Right lobe of liver (tissue), 4 donors: ENCODE data around the gene GRB10.

ENCODE experiments used
- POLR2A ChIP-seq: fragments of 450-650 bp; IDR thresholded peaks from one replicate; pipeline ENCODE4 v1.6.1; 2017; ENCODE audit warnings: antibody characterized with exemption, mild to moderate bottlenecking
- TF ChIP-seq, protein P1 (sequence below), 4 donors: fragments of 200-600 bp in 3 of 4; fragments of 450-650 bp in 1 of 4; IDR thresholded peaks; one replicate each; pipeline versions ENCODE4 v1.5.1 to v1.8.0; 2016 to 2022; ENCODE audit warnings: antibody characterized with exemption in 4 of 4, mild to moderate bottlenecking in 2 of 4
- donor health status: DM: no; HTN: no; CAD: no.
- donor health status: DM: no; HTN: no; CAD: no.
- donor health status: DM: no; HTN: yes; CAD: no.

DNA sequence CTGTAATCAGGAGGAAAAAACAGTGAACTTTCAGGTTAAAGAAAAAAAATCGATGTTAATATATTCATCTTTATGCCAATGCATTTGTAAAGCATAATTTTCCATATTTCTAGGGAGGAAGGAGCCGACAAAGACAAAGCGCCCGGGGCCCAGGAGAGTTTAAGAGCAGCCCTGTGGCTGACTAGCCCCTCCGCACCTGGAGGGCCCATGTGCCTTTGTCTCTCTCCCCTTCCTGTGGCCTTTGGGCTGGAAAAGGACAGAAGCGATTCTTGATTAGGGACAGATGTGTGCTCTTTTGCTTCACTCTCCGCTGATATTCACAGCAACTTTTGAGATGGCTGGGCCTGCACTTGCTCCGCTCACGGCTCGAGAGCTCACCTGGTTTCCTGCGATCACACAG lies 240.6 kb downstream of the GRB10 start:
- TF ChIP-seq, protein P1, sequence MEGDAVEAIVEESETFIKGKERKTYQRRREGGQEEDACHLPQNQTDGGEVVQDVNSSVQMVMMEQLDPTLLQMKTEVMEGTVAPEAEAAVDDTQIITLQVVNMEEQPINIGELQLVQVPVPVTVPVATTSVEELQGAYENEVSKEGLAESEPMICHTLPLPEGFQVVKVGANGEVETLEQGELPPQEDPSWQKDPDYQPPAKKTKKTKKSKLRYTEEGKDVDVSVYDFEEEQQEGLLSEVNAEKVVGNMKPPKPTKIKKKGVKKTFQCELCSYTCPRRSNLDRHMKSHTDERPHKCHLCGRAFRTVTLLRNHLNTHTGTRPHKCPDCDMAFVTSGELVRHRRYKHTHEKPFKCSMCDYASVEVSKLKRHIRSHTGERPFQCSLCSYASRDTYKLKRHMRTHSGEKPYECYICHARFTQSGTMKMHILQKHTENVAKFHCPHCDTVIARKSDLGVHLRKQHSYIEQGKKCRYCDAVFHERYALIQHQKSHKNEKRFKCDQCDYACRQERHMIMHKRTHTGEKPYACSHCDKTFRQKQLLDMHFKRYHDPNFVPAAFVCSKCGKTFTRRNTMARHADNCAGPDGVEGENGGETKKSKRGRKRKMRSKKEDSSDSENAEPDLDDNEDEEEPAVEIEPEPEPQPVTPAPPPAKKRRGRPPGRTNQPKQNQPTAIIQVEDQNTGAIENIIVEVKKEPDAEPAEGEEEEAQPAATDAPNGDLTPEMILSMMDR (IDR thresholded peaks at IDR 0.05), result no peak
- TF ChIP-seq POLR2A, result no peak
